Upper lobe of left lung (tissue), 6 donors: ENCODE measurements around the gene ZNF793. TPM values are rescaled to one million over a fixed set of nuclear protein-coding genes. Genes with fewer than 3 reads are reported as not detected.

Experiments used
- ATAC-seq, 2 donors: fragments of 200-7000 bp; cut with Tn5 transposase; one replicate each; pipeline ENCODE4 v1.9.1; 2022; ENCODE audit warnings: mild to moderate bottlenecking in 2 of 2, moderate library complexity in 2 of 2; ENCODE audit not compliant: low FRiP score in 2 of 2
- DNase-seq, 2 donors: peaks; one replicate each; pipeline ENCODE4 v3.0.0-alpha.2; 2019 to 2020
- H3K27ac ChIP-seq, 4 donors: fragments of 200-600 bp; sonication (generic); one replicate each; pipeline ENCODE4 v1.5.1; 2016 to 2019
- H3K27me3 ChIP-seq, 4 donors: fragments of 200-600 bp; sonication (generic); one replicate each; pipeline ENCODE4 v1.5.1; 2017 to 2019
- H3K36me3 ChIP-seq, 4 donors: fragments of 200-600 bp; sonication (generic); one replicate each; pipeline ENCODE4 v1.5.1; 2016 to 2019
- H3K4me1 ChIP-seq, 4 donors: fragments of 200-600 bp; sonication (generic); one replicate each; pipeline ENCODE4 v1.5.1; 2018 to 2019
- H3K4me3 ChIP-seq, 4 donors: fragments of 200-600 bp; sonication (generic); one replicate each; pipeline ENCODE4 v1.5.1; 2017 to 2019; ENCODE audit warnings: mild to moderate bottlenecking in 2 of 4, moderate library complexity in 1 of 4
- H3K9me3 ChIP-seq, 4 donors: fragments of 200-600 bp; sonication (generic); one replicate each; pipeline ENCODE4 v1.5.1; 2018 to 2019
- CTCF ChIP-seq, 6 experiments: fragments of 450-650 bp in 4 of 6; fragments of 200-600 bp in 2 of 6; sonication (generic) in 2 of 6; IDR thresholded peaks; one replicate each; pipeline ENCODE4 v1.5.1; 2016 to 2019; ENCODE audit warnings: antibody characterized with exemption in 6 of 6
- EP300 ChIP-seq, 4 donors: sonication (generic); formaldehyde crosslinking; IDR thresholded peaks; one replicate each; pipeline ENCODE4 v1.5.1; 2017; ENCODE audit warnings: antibody characterized with exemption in 4 of 4, control low read depth in 2 of 4
- POLR2A ChIP-seq, 4 donors: fragments of 450-650 bp; IDR thresholded peaks; one replicate each; pipeline ENCODE4 v1.5.1; 2016 to 2017; ENCODE audit warnings: antibody characterized with exemption in 4 of 4, mild to moderate bottlenecking in 2 of 4
- POLR2AphosphoS5 ChIP-seq, 2 donors: sonication (generic); formaldehyde crosslinking; IDR thresholded peaks; one replicate each; pipeline ENCODE4 v1.5.1; 2017; ENCODE audit warnings: antibody characterized with exemption in 2 of 2
- WGBS, 2 donors: methylation state at CpG; one replicate each; pipeline ENCODE4 v1.1.5; 2017 to 2018; 5-methylcytosine and 5-hydroxymethylcytosine counted together
- total RNA-seq, 6 donors: library from RNA; depleted of rRNA in 4 of 6; stranded (reverse); fragments of >200 nt in 4 of 6; gene quantifications; one replicate each; pipeline versions ENCODE4 v1.1.0 to v1.2.1, GENCODE V29; 2016 to 2021
- donor health status: DM: no; HTN: no; CAD: no; lungs with moderate emphysema.
- donor health status: DM: no; HTN: yes; CAD: no; lungs with severe emphysema.

ZNF793 gene
- 1 to 10 TPM; 1.4 to 7.3 (median 3.0) TPM for total RNA-seq

DNA sequence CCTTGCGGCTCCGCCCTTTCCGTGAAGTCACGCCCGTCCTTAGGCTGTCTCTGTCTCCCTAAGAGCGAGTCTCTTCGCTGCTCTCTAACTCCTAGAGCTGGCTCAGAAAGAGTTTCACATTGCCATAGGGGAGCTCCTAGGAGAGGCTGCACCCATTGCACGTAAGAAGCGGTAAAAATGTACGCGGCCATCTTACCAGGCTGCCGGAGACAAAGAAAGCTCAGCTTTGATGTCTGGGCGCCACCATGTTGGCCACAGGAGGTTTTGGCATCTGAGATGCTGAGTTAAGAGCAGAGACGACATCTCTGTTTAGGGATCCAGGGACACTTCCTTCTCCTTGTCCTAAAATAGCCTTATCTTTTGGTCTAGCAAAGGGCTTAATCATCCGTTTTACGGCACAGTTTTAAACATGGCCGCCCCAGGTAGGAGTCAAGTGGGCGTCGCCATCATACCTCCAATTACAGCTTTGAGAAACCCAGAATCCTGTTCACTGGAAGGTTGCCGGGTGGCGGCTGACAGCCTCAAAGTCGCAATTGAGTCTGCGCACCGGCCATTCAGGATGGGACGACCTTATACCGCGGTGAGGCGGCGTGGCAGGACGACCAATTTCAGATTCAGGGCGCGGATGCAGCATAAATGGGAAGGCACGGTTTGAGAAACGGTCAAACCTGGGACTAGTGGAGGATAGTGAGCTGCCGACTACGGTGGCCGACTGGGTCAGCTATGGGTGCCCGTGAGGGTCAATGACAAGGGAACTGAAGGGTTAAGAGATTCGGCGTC, at the start of gene ZNF793:
Gene ZNF793 (plus strand): TSS at position 553 of the 780 bp plus-strand sequence. CDS start 16,501 bp downstream, outside the sequence.
- Histone ChIP-seq H3K9me3 (peaks cover 0 to 31% (median 10%) of the 10 kb centered on the region in 4 donors), H3K27me3 (no peaks in the 10 kb centered on the region), H3K36me3 (peaks cover 0 to 11% (median 0%) of the 10 kb centered on the region in 4 donors), H3K4me3 (peak within 1 kb of the TSS; percentile 49 to 70 (median 66)), H3K4me1 (peaks cover 0 to 16% (median 3%) of the 10 kb centered on the region in 4 donors), H3K27ac (peak within 1 kb of the TSS; percentile 84 to 90 (median 88))
- 0% methylated on average over 26 to 37 of the region's 40 CpGs for WGBS, 2 donors
- ATAC-seq, result peak; percentile 64 to 81
- TF ChIP-seq CTCF (IDR thresholded peaks at IDR 0.05) (no peak), POLR2AphosphoS5 (IDR thresholded peaks at IDR 0.05) (peak; percentile 21 to 54), POLR2A (IDR thresholded peaks at IDR 0.05) (peak in 1 of 4 donors; percentile 26), EP300 (IDR thresholded peaks at IDR 0.05) (no peak)
- peak; percentile 57 to 58 for DNase-seq

- Histone ChIP-seq H3K4me1 (peaks cover 18 to 31% (median 21%) of the 10 kb centered on the region in 4 donors), H3K9me3 (peaks cover 0 to 26% (median 15%) of the 10 kb centered on the region in 4 donors), H3K27me3 (no peaks in the 10 kb centered on the region), H3K36me3 (peaks cover 0 to 35% (median 3%) of the 10 kb centered on the region in 4 donors), H3K4me3 (peak overlapping the region; percentile 59 to 86 (median 68)), H3K27ac (peak overlapping the region; percentile 68 to 93 (median 88))
- DNase-seq (no peak), ATAC-seq (no peak)
- WGBS, 2 donors, result 35 to 36% methylated on average over 25 of the region's 25 CpGs
- no peak for TF ChIP-seq POLR2A (IDR thresholded peaks at IDR 0.05)
These were observed 40.4 kb upstream of the ZNF793 start for GRCh38 chr19:37466277-37466797.

GRCh38 chr19:37466798-37467607, 39.7 kb upstream of the ZNF793 start, which contains the start of gene ZNF569:
ZNF569 (minus strand) TSS chr19:37467444; CDS start chr19:37444921, 22,523 bp downstream.
- WGBS, 2 donors, result 0% methylated on average over 23 to 53 of the region's 62 CpGs
- Histone ChIP-seq H3K27ac (peak within 1 kb of the TSS; percentile 68 to 93 (median 88)), H3K4me1 (peaks cover 18 to 31% (median 21%) of the 10 kb centered on the region in 4 donors), H3K4me3 (peak within 1 kb of the TSS; percentile 59 to 86 (median 68)), H3K27me3 (no peaks in the 10 kb centered on the region), H3K9me3 (peaks cover 0 to 19% (median 9%) of the 10 kb centered on the region in 4 donors), H3K36me3 (peaks cover 0 to 36% (median 2%) of the 10 kb centered on the region in 4 donors)
- peak; percentile 92 to 94 for DNase-seq
- peak; percentile 91 to 94 for ATAC-seq
- TF ChIP-seq POLR2A (IDR thresholded peaks at IDR 0.05) (peak in 2 of 4 donors; percentile 43 to 55), CTCF (IDR thresholded peaks at IDR 0.05) (peak in 1 of 6 experiments; percentile 13), POLR2AphosphoS5 (IDR thresholded peaks at IDR 0.05) (peak in 1 of 2 donors; percentile 83), EP300 (IDR thresholded peaks at IDR 0.05) (no peak)

GRCh38 chr19:37467608-37468090, 39.1 kb upstream of the ZNF793 start:
- H3K4me1 ChIP-seq, result peaks cover 18 to 31% (median 21%) of the 10 kb centered on the region in 4 donors
- peaks cover 0 to 30% (median 2%) of the 10 kb centered on the region in 4 donors for H3K36me3 ChIP-seq
- peak overlapping the region; percentile 68 to 93 (median 88) for H3K27ac ChIP-seq
- DNase-seq (no peak), ATAC-seq (no peak)
- WGBS, 2 donors, result 41 to 42% methylated on average over 18 of the region's 18 CpGs
- H3K9me3 ChIP-seq, result peaks cover 0 to 13% (median 6%) of the 10 kb centered on the region in 4 donors
- H3K27me3 ChIP-seq, result no peaks in the 10 kb centered on the region
- peak overlapping the region; percentile 10 to 86 (median 68) for H3K4me3 ChIP-seq
- TF ChIP-seq POLR2A (IDR thresholded peaks at IDR 0.05) (no peak), EP300 (IDR thresholded peaks at IDR 0.05) (no peak), CTCF (IDR thresholded peaks at IDR 0.05) (no peak), POLR2AphosphoS5 (IDR thresholded peaks at IDR 0.05) (no peak)
